Activated gamma-delta T cell treated with anti-CD3 and anti-CD28 coated beads, Interleukin-2, amount 50 U/mL, for 16 hours (primary cell): Measurements from ENCODE around the gene CDKN1C.
"Not testable (repeated sequence)": the region's sequence is repeated elsewhere in the genome, so short reads cannot be mapped to it uniquely, and the experiment has no call there.

Experiments
- DNase-seq: peaks from one replicate; pipeline ENCODE4 v3.0.0-alpha.2; 2020; ENCODE audit warnings: low read depth

CDKN1C gene

DNA sequence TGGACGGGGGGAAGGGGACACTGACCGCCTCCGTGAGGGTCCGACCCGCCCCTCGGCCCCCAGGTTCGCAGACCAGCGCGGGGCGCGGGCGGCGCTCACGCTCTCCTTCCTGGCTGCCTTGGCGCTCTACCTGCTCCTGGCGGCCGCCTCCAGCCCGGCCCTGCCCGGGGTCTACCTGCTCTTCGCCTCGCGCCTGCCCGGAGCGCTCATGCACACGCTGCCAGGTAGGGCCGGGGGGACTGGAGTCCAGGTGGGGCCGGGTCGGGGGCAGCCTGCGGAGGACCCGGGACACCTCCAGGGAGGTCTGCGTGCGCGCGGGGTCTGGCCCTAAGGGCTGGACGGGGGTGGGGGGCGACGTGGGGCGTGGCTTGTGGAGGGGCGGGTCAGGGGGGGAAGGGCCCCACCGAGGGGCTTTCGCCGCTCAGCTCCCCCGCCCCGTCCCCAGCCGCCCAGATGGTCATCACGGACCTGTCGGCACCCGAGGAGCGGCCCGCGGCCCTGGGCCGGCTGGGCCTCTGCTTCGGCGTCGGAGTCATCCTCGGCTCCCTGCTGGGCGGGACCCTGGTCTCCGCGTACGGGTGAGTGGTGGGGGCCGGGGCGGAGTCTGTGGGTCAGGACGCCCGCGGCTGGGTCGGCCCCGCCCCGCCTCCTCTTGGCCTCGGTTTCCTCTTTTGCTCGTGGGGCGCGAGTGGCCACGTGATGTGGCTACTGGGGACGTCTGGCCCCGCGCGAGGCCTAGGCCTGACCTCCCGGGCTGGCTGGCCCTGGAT is 23.7 kb upstream of the CDKN1C start:
- DNase-seq, result no peak

DNA sequence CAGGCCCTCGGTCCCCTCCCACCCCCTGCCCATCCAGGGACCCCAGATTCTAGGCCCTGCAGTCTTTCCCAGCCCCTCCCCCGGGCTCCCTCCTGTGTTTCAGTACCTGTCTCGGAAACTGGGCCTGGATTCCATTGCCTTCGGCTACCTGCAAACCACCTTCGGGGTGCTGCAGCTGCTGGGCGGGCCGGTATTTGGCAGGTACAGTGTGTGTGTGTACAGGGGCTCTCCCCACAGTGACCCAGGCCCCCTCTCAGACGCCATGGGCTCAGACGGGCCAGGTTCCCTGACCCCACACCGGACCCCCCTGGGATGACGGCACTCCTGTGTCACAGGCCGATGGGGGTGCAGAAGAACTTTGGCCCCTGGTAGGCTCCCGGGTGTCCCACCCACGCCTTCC is 22.6 kb upstream of the CDKN1C start:
- no peak for DNase-seq

DNA sequence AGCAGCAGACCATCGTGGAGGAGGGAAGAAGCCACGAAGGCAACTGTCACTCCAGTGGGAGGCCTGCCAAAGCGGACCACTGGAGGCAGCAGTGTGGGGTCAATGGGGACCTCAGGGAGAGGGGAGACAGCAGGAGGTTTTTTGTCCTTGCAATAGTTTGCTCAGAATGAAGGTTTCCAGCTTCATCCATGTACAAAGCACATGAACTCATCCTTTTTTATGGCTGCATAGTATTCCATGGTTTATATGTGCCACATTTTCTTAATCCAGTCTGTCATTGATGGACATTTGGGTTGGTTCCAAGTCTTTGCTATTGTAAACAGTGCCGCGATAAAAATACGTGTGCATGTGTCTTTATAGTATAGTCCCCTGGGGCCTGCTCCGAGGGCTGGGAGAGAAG is 19.7 kb upstream of the CDKN1C start:
- DNase-seq, result not testable (repeated sequence)

DNA sequence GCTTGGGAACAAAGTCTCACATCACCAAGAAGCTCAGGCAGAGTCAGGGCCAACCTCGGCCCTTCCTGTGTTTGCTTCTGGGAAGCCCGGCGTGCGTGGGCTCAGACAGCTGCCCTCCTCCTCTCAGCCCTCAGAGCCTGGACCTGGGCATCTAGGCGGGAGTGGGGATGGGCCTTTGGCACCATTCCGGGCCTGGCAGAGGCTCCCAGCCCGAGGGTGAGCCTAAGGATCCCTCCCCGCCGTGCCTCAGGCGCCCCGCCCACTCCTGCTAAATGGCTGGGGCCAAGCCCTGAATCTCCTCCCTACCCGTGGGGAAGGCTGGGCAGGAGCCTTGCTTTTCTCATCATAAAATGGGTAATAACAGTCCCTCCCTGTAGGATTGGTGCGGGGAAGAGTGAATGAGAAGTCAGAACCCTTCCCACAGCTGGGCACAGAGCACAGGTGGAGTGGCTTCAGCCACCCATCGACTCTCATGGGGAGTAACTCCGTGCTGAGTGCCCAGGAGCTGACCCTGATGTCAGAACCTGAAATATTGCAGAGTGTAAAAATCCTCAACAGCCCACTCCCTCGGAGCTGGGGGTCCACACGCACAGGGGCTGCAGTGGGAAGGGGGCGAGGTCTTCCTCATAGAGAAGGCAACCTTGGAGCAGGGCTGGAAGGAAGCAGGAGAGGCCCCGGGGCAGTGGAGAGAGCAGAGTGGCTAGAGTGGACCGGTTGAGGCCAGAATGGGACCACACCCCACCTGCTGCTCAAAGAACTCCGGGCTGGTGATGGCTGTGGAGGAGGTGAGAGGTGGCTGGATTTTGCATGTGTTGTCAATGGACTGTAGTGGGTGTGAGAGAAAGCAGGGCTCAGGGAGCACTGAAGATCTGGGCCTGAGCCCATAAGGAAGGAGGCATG is 18.8 kb upstream of the CDKN1C start:
- DNase-seq, result no peak

DNA sequence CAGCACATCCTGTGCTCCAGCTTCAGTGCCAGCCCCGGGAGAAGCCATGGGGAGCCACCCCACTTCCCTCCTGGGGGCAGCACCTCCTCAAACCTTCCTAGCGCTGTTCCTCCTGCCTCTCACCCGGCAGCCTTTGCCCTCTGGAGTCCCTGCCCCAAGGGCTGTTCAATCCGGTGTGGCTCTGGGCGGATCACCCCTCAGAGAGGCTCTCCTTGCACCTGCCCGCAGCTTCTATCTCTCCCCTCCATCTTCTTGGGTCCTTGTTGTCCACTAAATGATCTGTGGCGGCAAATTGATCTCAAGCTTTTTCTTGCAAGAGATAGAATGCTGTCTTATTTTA is 18.1 kb upstream of the CDKN1C start:
- DNase-seq, result no peak

DNA sequence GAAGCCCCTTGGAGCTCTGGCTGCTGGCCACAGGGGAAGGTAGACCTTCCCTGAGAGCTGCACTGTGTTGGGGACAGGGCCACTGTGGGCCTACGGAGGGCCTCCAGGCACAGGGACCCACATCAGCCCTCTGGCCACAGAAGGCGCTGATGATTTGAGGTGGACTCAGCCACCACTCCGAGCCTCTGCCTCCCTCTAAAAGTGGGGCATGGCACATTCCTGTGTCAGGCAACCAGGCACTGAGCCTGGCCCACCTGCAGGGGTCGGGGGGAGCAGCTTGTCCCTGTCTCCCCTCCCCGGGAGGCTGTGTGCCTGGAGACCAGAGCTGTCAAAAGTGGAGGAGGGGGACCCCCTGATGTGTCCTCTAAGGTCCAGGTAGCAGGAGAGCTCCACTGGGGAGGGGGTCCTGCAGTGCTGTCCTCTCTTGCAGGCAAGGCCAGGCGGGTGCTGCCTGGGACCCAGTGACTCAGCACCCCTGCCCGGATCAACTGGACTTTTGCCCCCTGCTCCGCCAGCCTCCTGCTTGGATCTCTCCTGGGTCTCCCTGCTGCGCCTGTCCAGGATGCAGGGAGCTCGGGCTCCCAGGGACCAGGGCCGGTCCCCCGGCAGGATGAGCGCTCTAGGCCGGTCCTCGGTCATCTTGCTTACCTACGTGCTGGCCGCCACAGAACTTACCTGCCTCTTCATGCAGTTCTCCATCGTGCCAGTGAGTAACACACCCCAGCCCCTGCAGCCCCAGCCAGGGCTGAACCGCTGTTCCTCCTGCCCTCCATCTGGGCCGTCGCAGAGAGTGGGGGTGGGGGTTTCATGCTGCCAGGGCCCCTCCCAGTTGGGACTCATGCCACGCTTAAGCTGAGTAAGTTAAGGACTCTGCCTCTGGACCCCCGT is 17.5 kb upstream of the CDKN1C start:
- DNase-seq, result no peak

DNA sequence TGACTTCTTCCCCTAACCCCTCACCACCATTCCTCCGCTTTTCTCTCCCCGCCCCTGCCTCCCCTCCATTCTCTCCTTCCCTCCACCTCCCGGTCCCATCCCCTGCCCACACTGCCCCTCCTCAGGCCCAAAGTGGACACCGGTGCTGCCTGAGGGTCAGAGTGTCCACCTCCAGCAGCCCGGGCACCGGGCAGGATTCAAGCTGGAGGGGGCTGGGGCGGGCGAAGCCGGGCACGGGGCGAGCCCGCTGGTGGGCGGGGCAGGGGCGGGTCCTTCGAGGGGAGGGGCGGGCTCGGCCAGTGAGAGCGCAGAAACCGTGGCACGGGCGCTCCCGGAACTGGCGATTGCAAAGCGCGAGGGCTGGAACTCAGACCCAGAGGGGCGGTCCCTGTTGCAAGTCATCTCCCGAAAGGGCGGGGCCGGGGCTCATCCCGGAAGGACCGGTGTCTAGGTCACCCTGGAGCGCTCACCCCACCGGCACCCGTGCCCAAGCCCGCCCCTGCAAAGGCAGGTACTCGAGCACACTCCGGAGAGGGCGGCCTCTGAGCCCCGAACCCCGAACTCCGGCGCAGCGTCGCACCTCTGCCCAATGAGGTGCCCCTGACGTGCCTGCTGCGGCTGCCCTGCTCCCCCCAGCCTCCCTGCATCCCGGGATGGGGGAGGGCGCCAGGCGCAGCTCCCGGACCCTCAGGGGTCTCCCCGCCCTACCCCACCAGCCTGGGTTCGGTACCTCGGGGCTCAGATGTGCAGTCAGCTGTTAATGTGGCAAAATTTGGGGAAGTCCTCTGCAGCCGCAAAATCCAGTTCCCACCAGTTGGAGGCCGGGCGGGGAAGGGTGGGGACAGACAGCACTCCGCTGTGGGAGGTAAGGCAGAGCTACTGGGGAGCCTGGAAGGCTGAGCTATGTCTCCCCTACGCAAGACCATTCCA is 16.5 kb upstream of the CDKN1C start:
- peak; percentile 81 for DNase-seq

DNA sequence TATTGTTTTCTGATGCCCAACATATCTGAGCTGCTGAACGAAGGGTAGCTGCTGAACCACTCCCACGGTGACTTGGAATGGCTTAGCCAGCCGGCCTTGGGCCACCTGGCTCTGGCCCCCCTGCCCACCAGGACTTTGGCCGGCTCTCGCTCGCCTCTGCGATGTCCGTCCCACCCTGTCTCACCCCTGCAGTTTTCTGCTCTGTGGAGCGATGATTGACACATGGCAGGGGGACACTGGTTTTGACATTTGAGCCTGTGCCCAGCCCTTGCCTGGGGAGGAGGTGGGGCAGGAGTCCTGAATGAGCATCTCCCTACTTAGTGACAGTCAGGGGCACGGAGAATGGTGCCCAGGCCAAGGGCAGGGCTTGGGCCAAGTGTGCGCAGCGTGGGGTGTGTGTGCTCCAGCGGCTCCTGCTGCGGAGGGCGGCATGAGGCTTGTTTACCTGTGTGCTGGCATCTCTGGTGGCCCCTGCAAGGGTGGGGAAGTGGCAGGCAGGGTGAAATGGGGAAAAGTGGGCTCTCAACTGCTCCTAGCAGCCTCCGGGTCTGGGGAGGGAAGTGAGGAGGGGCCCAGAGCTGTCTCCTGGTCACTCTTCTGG is 15.7 kb upstream of the CDKN1C start:
- no peak for DNase-seq

DNA sequence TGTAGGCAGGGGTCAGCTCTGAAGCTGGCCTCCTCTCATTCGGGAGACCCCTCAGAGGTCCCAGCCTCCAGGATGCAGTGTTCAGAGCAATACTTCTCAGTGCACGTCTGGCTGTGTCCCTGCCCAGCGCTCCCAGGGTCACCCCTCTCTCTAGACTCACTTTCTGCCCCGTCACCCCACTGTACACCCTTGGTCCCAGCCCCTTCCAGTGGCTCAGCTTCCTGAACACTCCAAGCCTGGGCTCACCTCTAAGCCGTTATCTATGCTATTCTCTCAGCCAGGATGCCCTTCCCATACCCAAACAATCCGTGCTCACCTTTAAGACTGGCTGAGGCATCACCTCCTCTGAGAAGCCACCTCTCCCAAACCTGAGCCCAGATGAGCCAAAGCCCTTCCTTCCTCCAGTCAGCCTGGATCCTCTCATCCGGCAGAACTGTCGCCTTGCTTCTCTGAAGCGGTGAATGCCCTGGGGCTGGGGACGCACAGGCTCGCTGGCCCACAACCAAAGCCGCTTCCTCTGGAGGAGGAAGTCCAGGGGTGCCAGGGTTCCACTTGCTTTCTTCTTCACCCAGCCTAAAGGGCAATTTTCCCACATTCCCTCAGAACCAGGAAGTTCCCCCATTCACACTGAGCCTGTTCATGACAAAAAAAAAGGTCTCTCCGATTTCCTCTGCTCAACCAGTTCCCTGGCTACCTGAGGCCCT is 13.7 kb upstream of the CDKN1C start:
- no peak for DNase-seq

DNA sequence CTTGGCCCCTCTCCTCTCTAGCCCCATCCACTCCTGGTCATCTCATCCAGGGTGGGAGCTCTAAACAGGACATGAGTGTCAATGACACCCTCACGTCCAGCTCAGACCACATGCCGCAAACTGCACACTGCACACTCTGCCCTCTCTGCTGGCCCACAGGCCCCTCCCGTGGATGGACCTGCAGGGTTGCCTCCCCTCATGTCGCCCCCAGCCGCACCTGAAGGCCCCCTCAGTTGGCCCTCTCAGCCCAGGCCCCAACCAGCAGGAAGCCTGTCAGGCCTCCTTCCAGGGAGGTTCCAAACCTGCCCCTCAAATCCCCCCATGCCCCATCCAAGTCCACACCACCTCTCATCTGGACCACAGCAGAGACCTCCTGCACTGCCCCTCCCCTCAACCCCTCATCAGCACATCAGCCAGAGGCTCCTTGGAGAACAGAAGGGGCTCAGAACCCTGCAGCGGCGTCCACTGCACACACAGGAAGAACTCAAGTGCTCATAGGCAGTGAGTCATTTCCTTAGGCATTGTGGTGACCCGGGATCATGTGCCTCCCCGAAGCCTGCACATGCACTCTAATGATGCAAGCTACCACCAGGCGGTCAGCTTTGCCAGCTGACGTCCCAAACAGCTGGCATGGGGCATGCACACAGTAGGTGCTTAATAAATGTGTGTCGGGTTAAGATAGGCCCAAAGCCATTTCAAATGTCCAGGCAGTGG is 12.9 kb upstream of the CDKN1C start:
- peak; percentile 38 for DNase-seq

DNA sequence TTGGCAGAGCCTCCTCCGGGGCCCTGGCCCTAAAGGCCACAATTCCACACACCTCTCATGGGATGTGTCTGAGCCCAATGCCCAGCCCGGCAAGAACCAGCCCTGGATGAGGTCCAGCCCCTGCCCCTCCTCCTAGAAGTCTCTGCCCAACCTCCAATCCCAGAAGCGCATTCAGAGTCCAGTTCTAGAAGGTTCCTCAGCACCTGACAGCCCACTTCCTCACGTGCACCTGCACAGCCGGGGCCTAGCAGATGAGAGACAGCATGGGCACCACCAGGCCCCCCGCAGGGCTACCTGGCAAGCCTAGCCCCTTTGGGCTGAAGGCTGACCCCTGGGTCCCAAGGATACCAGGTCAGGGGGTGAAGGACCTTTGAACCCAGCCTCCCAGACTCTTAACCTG is 11.5 kb upstream of the CDKN1C start:
- DNase-seq, result no peak

DNA sequence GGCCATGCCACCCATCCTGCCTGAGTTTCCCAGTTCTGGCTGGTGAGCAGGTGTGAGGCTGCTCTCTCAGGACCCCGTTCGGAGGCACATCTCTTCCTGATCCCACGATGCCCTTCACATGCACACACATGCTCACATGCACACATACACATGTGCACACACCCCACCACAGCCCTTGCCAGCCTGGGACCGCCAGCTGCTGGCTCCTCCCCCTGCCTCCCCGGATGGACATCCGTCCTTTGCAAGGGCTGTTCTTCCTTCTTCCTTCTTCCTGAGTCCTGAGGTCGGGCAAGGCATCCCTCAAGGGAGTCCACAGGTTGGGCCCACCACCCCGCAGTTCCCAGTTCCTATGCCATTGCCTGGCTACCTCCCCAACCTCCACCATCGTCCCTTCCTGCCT is 10.5 kb upstream of the CDKN1C start:
- DNase-seq, result no peak

DNA sequence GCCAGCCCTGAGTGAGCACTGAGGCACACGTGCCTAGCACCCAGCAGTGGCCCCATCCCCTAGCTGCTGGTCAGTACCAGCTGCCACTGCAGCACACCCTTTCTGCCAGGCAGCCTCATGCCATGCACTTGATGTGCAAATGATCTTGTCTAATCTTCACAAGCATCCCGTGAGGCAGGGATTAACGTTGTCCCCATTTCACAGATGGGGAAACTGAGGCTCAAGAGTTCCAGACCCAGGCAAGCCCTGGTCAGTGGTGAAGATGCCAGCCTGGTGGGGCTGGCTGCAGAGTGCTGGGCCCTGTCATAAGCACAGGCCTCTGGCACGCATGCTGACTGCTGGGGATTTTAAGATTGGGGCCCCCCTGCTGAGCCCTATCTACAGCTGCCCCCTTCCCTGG is 8.4 kb upstream of the CDKN1C start:
- DNase-seq, result no peak

DNA sequence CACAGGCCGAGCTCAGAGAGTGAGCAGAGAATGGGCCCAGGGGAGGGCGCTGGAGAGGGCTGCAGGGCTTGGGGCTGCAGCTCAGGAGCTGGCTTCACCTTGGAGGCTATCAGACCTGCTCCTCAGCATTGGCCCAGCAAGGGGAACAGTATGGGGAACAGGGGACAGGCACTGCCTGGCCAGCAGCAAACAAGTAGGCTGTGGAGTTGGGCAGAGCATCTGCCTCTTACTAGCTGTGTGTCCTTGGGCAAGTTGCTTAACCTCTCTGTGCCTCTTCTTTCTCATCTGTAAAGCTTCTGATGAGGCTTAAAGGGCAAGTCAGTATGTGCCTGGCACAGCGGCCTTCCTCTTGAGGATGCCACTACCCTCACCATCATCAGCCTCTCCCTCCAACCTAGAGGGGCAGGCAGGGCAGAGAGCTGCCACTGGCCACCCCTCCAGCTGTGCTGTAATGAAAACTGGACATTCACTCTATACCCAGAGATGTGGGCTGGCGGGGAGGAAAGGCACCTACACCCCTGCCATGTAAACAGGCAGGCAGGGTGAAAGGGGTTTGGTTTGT is 7.5 kb upstream of the CDKN1C start:
- DNase-seq, result no peak

DNA sequence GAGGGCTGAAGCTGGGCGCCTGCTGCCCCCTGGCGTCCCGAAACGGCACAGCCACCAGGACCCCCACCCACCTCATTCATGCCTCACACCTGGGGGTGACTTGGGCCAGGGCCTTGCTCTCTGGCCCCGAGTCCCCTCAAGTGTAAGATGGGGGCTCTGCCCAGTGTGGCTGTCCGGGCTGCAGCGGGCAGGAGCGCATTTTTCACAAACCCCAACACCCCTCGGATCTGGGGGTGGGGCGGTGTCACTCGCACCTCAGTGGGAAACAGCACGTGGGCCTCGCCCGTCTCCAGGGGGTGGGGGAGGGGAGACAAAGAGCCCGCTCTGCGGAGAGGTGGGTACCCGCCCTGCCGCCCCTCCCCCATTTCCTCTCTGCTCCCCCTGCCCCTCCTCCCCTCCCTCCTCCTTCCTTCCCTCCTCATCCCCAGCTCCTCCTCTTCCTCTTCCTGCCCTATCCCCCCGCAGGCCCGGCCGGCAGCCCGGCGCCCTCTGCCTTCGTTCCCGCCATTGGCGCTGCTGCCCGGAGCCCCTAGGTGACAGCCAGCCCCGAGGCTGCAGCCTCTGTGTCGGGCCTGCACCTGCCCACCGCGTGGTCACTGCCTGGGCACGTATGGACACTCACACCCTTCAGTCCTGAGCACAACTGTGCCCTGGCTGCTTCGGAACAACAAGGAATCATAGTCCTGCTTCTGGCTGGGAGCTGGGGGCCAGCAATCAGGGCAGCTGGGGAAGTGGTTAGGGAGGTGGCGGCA is 6.8 kb upstream of the CDKN1C start:
- DNase-seq, result no peak

DNA sequence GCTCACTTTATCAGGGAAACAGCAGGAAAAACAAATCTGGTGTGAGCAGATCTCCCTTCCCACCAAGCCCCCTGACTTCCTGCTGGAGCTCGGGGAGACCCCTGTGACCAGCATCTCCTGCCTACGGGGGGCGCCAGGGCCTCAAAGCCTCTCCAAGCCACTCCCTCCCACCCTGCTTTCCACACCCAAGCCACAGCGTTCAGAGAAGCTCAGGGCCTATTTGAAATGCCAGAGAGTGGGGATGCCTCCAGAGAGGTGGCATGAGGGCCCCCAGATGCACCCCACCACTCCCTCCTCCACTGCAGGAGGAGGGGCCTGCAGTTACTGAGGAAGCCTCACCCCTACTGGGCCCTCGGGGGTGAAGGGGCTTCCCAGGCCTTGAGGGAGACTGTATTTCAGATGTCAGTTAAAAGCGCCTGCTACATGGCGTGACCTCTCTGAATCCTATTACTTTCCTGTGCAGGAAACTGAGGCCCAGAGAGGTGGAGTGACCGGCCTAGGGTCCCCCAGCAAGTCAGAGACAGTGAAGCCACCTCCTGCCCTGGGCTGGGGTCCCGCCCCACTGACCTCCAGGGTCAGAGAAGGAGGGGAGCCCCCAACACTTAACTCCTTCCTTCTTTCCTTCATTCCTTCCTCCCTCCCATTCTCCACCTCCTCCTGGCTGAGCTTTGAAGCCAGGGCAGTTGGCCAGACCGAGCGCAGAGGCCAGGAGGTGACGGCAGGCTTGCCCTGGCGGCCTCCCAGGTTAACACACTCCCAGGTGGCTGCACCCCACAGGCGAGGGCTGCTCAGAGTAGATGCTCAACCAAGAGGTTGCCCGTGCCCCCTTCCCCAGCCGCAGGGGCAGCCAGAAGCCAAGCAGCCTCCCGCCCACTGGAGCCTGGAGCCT is 6.0 kb upstream of the CDKN1C start:
- no peak for DNase-seq

DNA sequence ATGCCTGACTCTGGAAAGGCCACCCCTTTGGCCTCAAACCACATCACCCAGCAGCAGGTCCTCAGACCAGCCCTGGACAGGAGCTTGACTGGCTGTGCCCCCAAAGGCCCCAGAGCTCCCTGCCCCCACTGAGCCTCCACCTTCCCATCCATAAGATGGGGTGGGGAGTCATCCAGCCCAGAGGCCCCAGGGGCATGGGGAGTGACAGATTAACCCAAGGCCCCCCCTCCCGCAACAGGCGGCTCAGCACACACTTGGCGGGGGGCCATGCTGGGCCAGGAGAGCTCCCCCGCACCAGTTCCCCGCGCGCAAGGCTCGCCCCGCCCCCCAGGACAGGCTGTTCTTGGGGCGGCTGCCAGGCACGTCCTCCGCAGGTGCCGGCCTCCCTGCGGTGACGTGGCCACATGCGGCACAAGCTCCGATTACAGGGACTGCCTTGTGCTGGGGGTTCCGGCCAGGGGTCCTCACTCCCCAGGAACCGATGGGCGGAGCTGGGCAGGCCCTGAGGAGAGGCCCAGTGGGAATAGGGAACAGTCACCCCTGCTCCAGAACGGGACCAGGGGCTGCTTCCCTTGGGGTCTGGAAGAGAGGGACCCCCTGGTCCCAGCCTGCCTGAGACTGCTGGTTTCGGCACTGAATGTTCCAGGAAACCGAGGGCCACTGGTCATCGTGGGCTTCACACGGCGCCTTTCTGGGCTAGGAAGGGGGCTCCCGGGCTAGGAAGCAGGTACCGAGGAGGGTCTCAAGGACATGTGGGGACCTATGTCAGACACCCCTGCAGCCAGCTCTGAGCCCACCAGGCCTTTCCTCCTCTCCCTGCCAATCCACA is 5.1 kb upstream of the CDKN1C start:
- no peak for DNase-seq
